Measurements from ENCODE around the gene CRY2.

CRY2 gene

GRCh38 chr11:45860764-45861510 is 13.7 kb downstream of the CRY2 start:
- no peak overlapping the region for H2AFZ ChIP-seq (ENCODE audit: insufficient read depth, low read length, poor library complexity)
- no peak overlapping the region for H3K9ac ChIP-seq (ENCODE audit: low read length)
- no peaks in the 10 kb centered on the region for H3K27me3 ChIP-seq (ENCODE audit: insufficient read depth, low read length)
- H3K23ac ChIP-seq (ENCODE audit: low read length): no peak overlapping the region
- H3K4me1 ChIP-seq (ENCODE audit: control insufficient read depth in 1 of 2, insufficient read depth in 2 of 2, low read length in 2 of 2): no peaks in the 10 kb centered on the region
- no peak for DNase-seq
- no peaks in the 10 kb centered on the region for H3K9me3 ChIP-seq (ENCODE audit: insufficient read depth, low read depth, low read length)
- no peak overlapping the region for H2BK5ac ChIP-seq (ENCODE audit: low read depth, low read length, poor library complexity)
- H3K4me2 ChIP-seq (ENCODE audit: low read length): no peak overlapping the region
- H3K36me3 ChIP-seq (ENCODE audit: control insufficient read depth in 1 of 2, insufficient read depth in 2 of 2, low read length in 2 of 2): peaks cover 29 to 47% of the 10 kb centered on the region in 2 experiments
- no peaks in the 10 kb centered on the region for H3K79me1 ChIP-seq (ENCODE audit: low read length)
- no peak overlapping the region for H3K4me3 ChIP-seq (ENCODE audit: low read depth, low read length)
- no peak overlapping the region for H3K18ac ChIP-seq (ENCODE audit: low read length)
- H4K8ac ChIP-seq (ENCODE audit: low read depth, low read length): no peak overlapping the region
- H3K14ac ChIP-seq (ENCODE audit: low read length): no peak overlapping the region
- H2BK12ac ChIP-seq (ENCODE audit: low read length): no peak overlapping the region
- H4K91ac ChIP-seq (ENCODE audit: low read depth, low read length): no peak overlapping the region
- H3K4ac ChIP-seq (ENCODE audit: low read depth, low read length): no peak overlapping the region
- H3K79me2 ChIP-seq (ENCODE audit: control insufficient read depth, insufficient read depth, low read length, poor library complexity): no peaks in the 10 kb centered on the region
- H4K12ac ChIP-seq (ENCODE audit: low read depth, low read length): no peak overlapping the region
- H3K27ac ChIP-seq (ENCODE audit: low read depth, low read length): no peak overlapping the region
- WGBS (ENCODE audit: extremely low coverage, insufficient coverage, insufficient read length): no CpG with 5 or more reads among the region's 10 CpGs
- H2BK120ac ChIP-seq (ENCODE audit: insufficient read depth, low read length, poor library complexity): no peak overlapping the region
- H2AK5ac ChIP-seq (ENCODE audit: low read length): no peak overlapping the region

DNA sequence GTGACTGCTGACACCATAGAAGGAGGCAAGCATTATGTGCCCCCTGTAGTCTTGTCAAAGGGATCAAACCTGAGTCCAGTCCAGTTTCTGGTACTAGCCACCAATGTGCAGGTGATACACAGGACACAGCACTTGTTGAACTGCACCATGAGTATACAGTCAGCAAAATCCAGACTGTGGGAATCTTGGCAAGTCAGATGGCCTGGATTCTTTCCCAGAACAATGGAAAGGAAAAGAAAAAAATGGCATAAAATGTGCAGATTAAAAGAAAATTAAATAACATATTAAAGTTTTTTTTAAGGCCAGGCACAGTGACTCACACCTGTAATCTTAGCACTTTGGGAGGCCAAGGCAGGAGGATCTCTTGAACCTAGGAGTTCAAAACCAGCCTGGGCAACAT is 16.8 kb downstream of the CRY2 start:
- H3K79me2 ChIP-seq (ENCODE audit: control insufficient read depth, insufficient read depth, low read length, poor library complexity): no peaks in the 10 kb centered on the region
- no peak overlapping the region for H2AFZ ChIP-seq (ENCODE audit: insufficient read depth, low read length, poor library complexity)
- H2BK12ac ChIP-seq (ENCODE audit: low read length): no peak overlapping the region
- no peaks in the 10 kb centered on the region for H3K4me1 ChIP-seq (ENCODE audit: control insufficient read depth in 1 of 2, insufficient read depth in 2 of 2, low read length in 2 of 2)
- no peak overlapping the region for H2BK120ac ChIP-seq (ENCODE audit: insufficient read depth, low read length, poor library complexity)
- no peak overlapping the region for H3K4me2 ChIP-seq (ENCODE audit: low read length)
- H4K91ac ChIP-seq (ENCODE audit: low read depth, low read length): no peak overlapping the region
- no peak overlapping the region for H3K18ac ChIP-seq (ENCODE audit: low read length)
- no peaks in the 10 kb centered on the region for H3K27me3 ChIP-seq (ENCODE audit: insufficient read depth, low read length)
- no peak overlapping the region for H3K4ac ChIP-seq (ENCODE audit: low read depth, low read length)
- DNase-seq: no peak
- no peak overlapping the region for H2AK5ac ChIP-seq (ENCODE audit: low read length)
- no peaks in the 10 kb centered on the region for H3K9me3 ChIP-seq (ENCODE audit: insufficient read depth, low read depth, low read length)
- no peak overlapping the region for H2BK5ac ChIP-seq (ENCODE audit: low read depth, low read length, poor library complexity)
- no peak overlapping the region for H3K27ac ChIP-seq (ENCODE audit: low read depth, low read length)
- H3K36me3 ChIP-seq (ENCODE audit: control insufficient read depth in 1 of 2, insufficient read depth in 2 of 2, low read length in 2 of 2): peaks cover 34 to 49% of the 10 kb centered on the region in 2 experiments
- no peak overlapping the region for H3K4me3 ChIP-seq (ENCODE audit: low read depth, low read length)
- no peak overlapping the region for H4K8ac ChIP-seq (ENCODE audit: low read depth, low read length)
- H3K23ac ChIP-seq (ENCODE audit: low read length): no peak overlapping the region
- H3K79me1 ChIP-seq (ENCODE audit: low read length): no peaks in the 10 kb centered on the region
- no peak overlapping the region for H3K9ac ChIP-seq (ENCODE audit: low read length)
- no peak overlapping the region for H3K14ac ChIP-seq (ENCODE audit: low read length)
- no peak overlapping the region for H4K12ac ChIP-seq (ENCODE audit: low read depth, low read length)

DNA sequence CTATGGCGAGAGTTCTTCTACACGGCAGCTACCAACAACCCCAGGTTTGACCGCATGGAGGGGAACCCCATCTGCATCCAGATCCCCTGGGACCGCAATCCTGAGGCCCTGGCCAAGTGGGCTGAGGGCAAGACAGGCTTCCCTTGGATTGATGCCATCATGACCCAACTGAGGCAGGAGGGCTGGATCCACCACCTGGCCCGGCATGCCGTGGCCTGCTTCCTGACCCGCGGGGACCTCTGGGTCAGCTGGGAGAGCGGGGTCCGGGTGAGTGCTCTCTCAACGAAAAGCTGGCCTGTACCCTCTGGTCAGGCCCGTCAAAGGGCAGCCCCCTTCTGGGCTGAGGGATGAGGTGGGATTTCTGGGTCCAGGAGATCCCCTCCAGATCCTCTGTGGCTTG is 22.3 kb downstream of the CRY2 start:
- WGBS (ENCODE audit: extremely low coverage, insufficient coverage, insufficient read length): no CpG with 5 or more reads among the region's 12 CpGs
- Histone ChIP-seq H3K4me2 (ENCODE audit: low read length) (no peak overlapping the region), H2BK12ac (ENCODE audit: low read length) (no peak overlapping the region), H3K4me3 (ENCODE audit: low read depth, low read length) (no peak overlapping the region), H2AFZ (ENCODE audit: insufficient read depth, low read length, poor library complexity) (no peak overlapping the region), H3K23ac (ENCODE audit: low read length) (no peak overlapping the region), H3K9me3 (ENCODE audit: insufficient read depth, low read depth, low read length) (no peaks in the 10 kb centered on the region), H3K18ac (ENCODE audit: low read length) (no peak overlapping the region), H3K36me3 (ENCODE audit: control insufficient read depth in 1 of 2, insufficient read depth in 2 of 2, low read length in 2 of 2) (peaks cover 48 to 56% of the 10 kb centered on the region in 2 experiments), H3K14ac (ENCODE audit: low read length) (no peak overlapping the region), H3K79me1 (ENCODE audit: low read length) (no peaks in the 10 kb centered on the region), H4K8ac (ENCODE audit: low read depth, low read length) (no peak overlapping the region), H2BK120ac (ENCODE audit: insufficient read depth, low read length, poor library complexity) (no peak overlapping the region), H4K12ac (ENCODE audit: low read depth, low read length) (no peak overlapping the region), H4K91ac (ENCODE audit: low read depth, low read length) (no peak overlapping the region), H3K4ac (ENCODE audit: low read depth, low read length) (no peak overlapping the region), H3K79me2 (ENCODE audit: control insufficient read depth, insufficient read depth, low read length, poor library complexity) (no peaks in the 10 kb centered on the region), H2BK5ac (ENCODE audit: low read depth, low read length, poor library complexity) (no peak overlapping the region), H3K27me3 (ENCODE audit: insufficient read depth, low read length) (no peaks in the 10 kb centered on the region), H3K27ac (ENCODE audit: low read depth, low read length) (no peak overlapping the region), H3K9ac (ENCODE audit: low read length) (no peak overlapping the region), H2AK5ac (ENCODE audit: low read length) (no peak overlapping the region), H3K4me1 (ENCODE audit: control insufficient read depth in 1 of 2, insufficient read depth in 2 of 2, low read length in 2 of 2) (no peaks in the 10 kb centered on the region)
- no peak for DNase-seq

GRCh38 chr11:45870706-45871105 is 23.4 kb downstream of the CRY2 start:
- DNase-seq: no peak
- Histone ChIP-seq H3K4me1 (ENCODE audit: control insufficient read depth in 1 of 2, insufficient read depth in 2 of 2, low read length in 2 of 2) (no peaks in the 10 kb centered on the region), H3K4ac (ENCODE audit: low read depth, low read length) (no peak overlapping the region), H3K18ac (ENCODE audit: low read length) (no peak overlapping the region), H3K4me2 (ENCODE audit: low read length) (no peak overlapping the region), H3K23ac (ENCODE audit: low read length) (no peak overlapping the region), H3K79me2 (ENCODE audit: control insufficient read depth, insufficient read depth, low read length, poor library complexity) (no peaks in the 10 kb centered on the region), H4K8ac (ENCODE audit: low read depth, low read length) (no peak overlapping the region), H2BK5ac (ENCODE audit: low read depth, low read length, poor library complexity) (no peak overlapping the region), H3K9ac (ENCODE audit: low read length) (no peak overlapping the region), H2BK120ac (ENCODE audit: insufficient read depth, low read length, poor library complexity) (no peak overlapping the region), H4K91ac (ENCODE audit: low read depth, low read length) (no peak overlapping the region), H3K9me3 (ENCODE audit: insufficient read depth, low read depth, low read length) (no peaks in the 10 kb centered on the region), H3K36me3 (ENCODE audit: control insufficient read depth in 1 of 2, insufficient read depth in 2 of 2, low read length in 2 of 2) (peaks cover 47 to 58% of the 10 kb centered on the region in 2 experiments), H3K27me3 (ENCODE audit: insufficient read depth, low read length) (no peaks in the 10 kb centered on the region), H3K79me1 (ENCODE audit: low read length) (no peaks in the 10 kb centered on the region), H2BK12ac (ENCODE audit: low read length) (no peak overlapping the region), H3K14ac (ENCODE audit: low read length) (no peak overlapping the region), H3K27ac (ENCODE audit: low read depth, low read length) (no peak overlapping the region), H2AK5ac (ENCODE audit: low read length) (no peak overlapping the region), H4K12ac (ENCODE audit: low read depth, low read length) (no peak overlapping the region), H2AFZ (ENCODE audit: insufficient read depth, low read length, poor library complexity) (no peak overlapping the region), H3K4me3 (ENCODE audit: low read depth, low read length) (peak overlapping the region; percentile 23)
- WGBS (ENCODE audit: extremely low coverage, insufficient coverage, insufficient read length): no CpG with 5 or more reads among the region's 4 CpGs
